Trophoblast cell (in vitro differentiated cells and primary cell): ENCODE results near the gene ENTREP1.

Experiments used
- DNase-seq, 2 donors: peaks; one replicate each; pipeline ENCODE4 v3.0.0-alpha.2; 2016
- H2AFZ ChIP-seq: 2 replicates; pipeline ENCODE4 v1.6.1; 2013; ENCODE audit warnings: low read length, moderate library complexity, mild to moderate bottlenecking; ENCODE audit not compliant: insufficient read depth, poor library complexity
- H2AK5ac ChIP-seq: 2 replicates; pipeline ENCODE4 v1.6.1; 2013; ENCODE audit warnings: mild to moderate bottlenecking, low read length
- H2BK120ac ChIP-seq: 2 replicates; pipeline ENCODE4 v1.6.1; 2013; ENCODE audit warnings: low read length, mild to moderate bottlenecking, moderate library complexity; ENCODE audit not compliant: insufficient read depth, poor library complexity
- H2BK12ac ChIP-seq: 2 replicates; pipeline ENCODE4 v1.6.1; 2013; ENCODE audit warnings: mild to moderate bottlenecking, low read length, moderate library complexity
- H2BK5ac ChIP-seq: 2 replicates; pipeline ENCODE4 v1.6.1; 2013; ENCODE audit warnings: low read length, low read depth, moderate library complexity, mild to moderate bottlenecking; ENCODE audit not compliant: poor library complexity
- H3K14ac ChIP-seq: 2 replicates; pipeline ENCODE4 v1.6.1; 2013; ENCODE audit warnings: mild to moderate bottlenecking, low read length
- H3K18ac ChIP-seq: 2 replicates; pipeline ENCODE4 v1.6.1; 2013; ENCODE audit warnings: mild to moderate bottlenecking, low read length
- H3K23ac ChIP-seq: 2 replicates; pipeline ENCODE4 v1.6.1; 2013; ENCODE audit warnings: low read length
- H3K27ac ChIP-seq: 2 replicates; pipeline ENCODE4 v1.5.1; 2013; ENCODE audit warnings: low read depth, mild to moderate bottlenecking, inconsistent platforms, low read length, moderate library complexity
- H3K27me3 ChIP-seq: 2 replicates; pipeline ENCODE4 v1.6.1; 2013; ENCODE audit warnings: inconsistent platforms, mild to moderate bottlenecking, low read length, moderate library complexity; ENCODE audit not compliant: insufficient read depth
- H3K36me3 ChIP-seq, 2 experiments: 1 replicate in 1 of 2; 2 replicates in 1 of 2; pipeline ENCODE4 v1.6.1; 2013; ENCODE audit warnings: low read length in 2 of 2, mild to moderate bottlenecking in 2 of 2, moderate library complexity in 1 of 2; ENCODE audit not compliant: insufficient read depth in 2 of 2, control insufficient read depth in 1 of 2
- H3K4ac ChIP-seq: 2 replicates; pipeline ENCODE4 v1.6.1; 2013; ENCODE audit warnings: low read depth, mild to moderate bottlenecking, low read length, moderate library complexity
- H3K4me1 ChIP-seq, 2 experiments: 1 replicate in 1 of 2; 2 replicates in 1 of 2; pipeline ENCODE4 v1.6.1; 2013; ENCODE audit warnings: low read length in 2 of 2, mild to moderate bottlenecking in 2 of 2, moderate library complexity in 1 of 2; ENCODE audit not compliant: insufficient read depth in 2 of 2, control insufficient read depth in 1 of 2
- H3K4me2 ChIP-seq: 2 replicates; pipeline ENCODE4 v1.6.1; 2013; ENCODE audit warnings: inconsistent platforms, mild to moderate bottlenecking, low read length, moderate library complexity
- H3K4me3 ChIP-seq: 2 replicates; pipeline ENCODE4 v1.5.1; 2013; ENCODE audit warnings: mild to moderate bottlenecking, low read depth, low read length, inconsistent platforms
- H3K79me1 ChIP-seq: one replicate; pipeline ENCODE4 v1.6.1; 2013; ENCODE audit warnings: low read length
- H3K79me2 ChIP-seq: 2 replicates; pipeline ENCODE4 v1.6.1; 2013; ENCODE audit warnings: low read length, mild to moderate bottlenecking; ENCODE audit not compliant: control insufficient read depth, insufficient read depth, poor library complexity
- H3K9ac ChIP-seq: 2 replicates; pipeline ENCODE4 v1.6.1; 2013; ENCODE audit warnings: mild to moderate bottlenecking, low read length
- H3K9me3 ChIP-seq: 2 replicates; pipeline ENCODE4 v1.6.1; 2013; ENCODE audit warnings: low read depth, mild to moderate bottlenecking, control low read depth, inconsistent platforms, low read length; ENCODE audit not compliant: insufficient read depth
- H4K12ac ChIP-seq: 2 replicates; pipeline ENCODE4 v1.6.1; 2013; ENCODE audit warnings: low read depth, mild to moderate bottlenecking, low read length, moderate library complexity
- H4K8ac ChIP-seq: 2 replicates; pipeline ENCODE4 v1.6.1; 2013; ENCODE audit warnings: low read depth, mild to moderate bottlenecking, low read length, moderate library complexity
- H4K91ac ChIP-seq: one replicate; pipeline ENCODE4 v1.6.1; 2013; ENCODE audit warnings: low read depth, mild to moderate bottlenecking, low read length, moderate library complexity
- WGBS: extraction: QIAGEN DNeasy Blood & Tissue Kit; methylation state at CpG from one replicate; pipeline ENCODE4 v1.1.7; 2013; ENCODE audit warnings: missing lambda C conversion rate; ENCODE audit not compliant: insufficient read length, insufficient coverage; ENCODE audit errors: extremely low coverage; 5-methylcytosine and 5-hydroxymethylcytosine counted together

ENTREP1 gene

DNA sequence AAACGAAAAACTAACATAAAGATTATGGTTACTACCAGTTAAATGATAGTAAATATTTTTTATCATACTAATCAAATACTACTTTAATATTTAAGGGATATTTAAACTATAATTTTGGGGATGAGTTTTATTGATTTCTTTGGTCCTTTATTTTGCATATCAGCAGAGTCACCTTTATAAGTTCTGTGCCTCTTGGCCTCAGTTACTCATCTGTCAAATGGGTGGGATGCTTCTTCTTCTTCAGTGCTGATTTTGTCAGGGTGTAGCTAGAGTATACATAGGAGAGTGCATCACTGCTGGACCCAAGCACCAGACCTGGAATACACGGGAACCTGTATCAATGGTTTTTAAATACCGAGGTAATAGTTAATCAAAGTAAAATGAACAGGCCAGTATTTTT, 5.6 kb downstream of the ENTREP1 start:
- H3K4me3 ChIP-seq = no peak overlapping the region
- peaks cover under 1% of the 10 kb centered on the region for H3K79me2 ChIP-seq
- no peaks in the 10 kb centered on the region for H3K79me1 ChIP-seq
- no peak overlapping the region for H4K12ac ChIP-seq
- no peaks in the 10 kb centered on the region for H3K9me3 ChIP-seq
- H2AK5ac ChIP-seq = no peak overlapping the region
- H3K36me3 ChIP-seq = no peaks in the 10 kb centered on the region
- no peak overlapping the region for H4K91ac ChIP-seq
- no peak for DNase-seq
- WGBS = no CpG with 5 or more reads among the region's 3 CpGs
- H3K4me2 ChIP-seq = no peak overlapping the region
- no peak overlapping the region for H2BK120ac ChIP-seq
- H3K23ac ChIP-seq = no peak overlapping the region
- H3K27ac ChIP-seq = no peak overlapping the region
- no peak overlapping the region for H2BK5ac ChIP-seq
- H3K4ac ChIP-seq = no peak overlapping the region
- H3K18ac ChIP-seq = no peak overlapping the region
- no peak overlapping the region for H2AFZ ChIP-seq
- no peak overlapping the region for H2BK12ac ChIP-seq
- H3K27me3 ChIP-seq = peaks cover 1% of the 10 kb centered on the region
- H3K14ac ChIP-seq = no peak overlapping the region
- no peak overlapping the region for H3K9ac ChIP-seq
- H4K8ac ChIP-seq = no peak overlapping the region
- H3K4me1 ChIP-seq = peaks cover 0 to 6% of the 10 kb centered on the region in 2 experiments

DNA sequence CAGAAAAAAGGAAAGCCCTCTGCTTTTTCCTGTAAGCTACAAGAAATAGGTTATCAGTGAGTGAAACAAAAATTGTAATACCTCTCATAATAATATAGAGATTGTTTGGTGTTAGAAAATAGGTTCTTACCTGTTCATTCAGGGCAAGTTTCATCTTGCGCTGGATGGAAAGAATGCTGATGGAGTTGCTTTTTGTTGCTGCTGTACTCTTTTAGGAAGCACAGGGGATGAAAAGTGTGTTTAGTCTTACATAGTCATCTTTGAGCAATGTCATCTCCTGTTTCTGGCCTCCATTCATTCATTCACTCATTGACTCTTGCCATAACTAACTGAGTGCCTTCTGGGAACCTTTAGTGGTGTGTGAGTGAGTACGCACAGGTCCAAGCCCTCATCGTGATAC, 6.4 kb downstream of the ENTREP1 start:
- no peak overlapping the region for H3K23ac ChIP-seq
- no peak overlapping the region for H4K12ac ChIP-seq
- H3K4me1 ChIP-seq = peaks cover 0 to 2% of the 10 kb centered on the region in 2 experiments
- no peaks in the 10 kb centered on the region for H3K36me3 ChIP-seq
- no peaks in the 10 kb centered on the region for H3K79me1 ChIP-seq
- no peak overlapping the region for H2BK120ac ChIP-seq
- H3K27me3 ChIP-seq = no peaks in the 10 kb centered on the region
- H4K91ac ChIP-seq = no peak overlapping the region
- no peak overlapping the region for H2BK5ac ChIP-seq
- no CpG with 5 or more reads among the region's 3 CpGs for WGBS
- no peak overlapping the region for H4K8ac ChIP-seq
- H3K4me2 ChIP-seq = no peak overlapping the region
- no peak for DNase-seq
- no peak overlapping the region for H2AFZ ChIP-seq
- H2AK5ac ChIP-seq = no peak overlapping the region
- no peak overlapping the region for H3K27ac ChIP-seq
- no peak overlapping the region for H2BK12ac ChIP-seq
- no peak overlapping the region for H3K9ac ChIP-seq
- no peaks in the 10 kb centered on the region for H3K9me3 ChIP-seq
- H3K14ac ChIP-seq = no peak overlapping the region
- H3K4me3 ChIP-seq = no peak overlapping the region
- no peaks in the 10 kb centered on the region for H3K79me2 ChIP-seq
- no peak overlapping the region for H3K18ac ChIP-seq
- no peak overlapping the region for H3K4ac ChIP-seq

DNA sequence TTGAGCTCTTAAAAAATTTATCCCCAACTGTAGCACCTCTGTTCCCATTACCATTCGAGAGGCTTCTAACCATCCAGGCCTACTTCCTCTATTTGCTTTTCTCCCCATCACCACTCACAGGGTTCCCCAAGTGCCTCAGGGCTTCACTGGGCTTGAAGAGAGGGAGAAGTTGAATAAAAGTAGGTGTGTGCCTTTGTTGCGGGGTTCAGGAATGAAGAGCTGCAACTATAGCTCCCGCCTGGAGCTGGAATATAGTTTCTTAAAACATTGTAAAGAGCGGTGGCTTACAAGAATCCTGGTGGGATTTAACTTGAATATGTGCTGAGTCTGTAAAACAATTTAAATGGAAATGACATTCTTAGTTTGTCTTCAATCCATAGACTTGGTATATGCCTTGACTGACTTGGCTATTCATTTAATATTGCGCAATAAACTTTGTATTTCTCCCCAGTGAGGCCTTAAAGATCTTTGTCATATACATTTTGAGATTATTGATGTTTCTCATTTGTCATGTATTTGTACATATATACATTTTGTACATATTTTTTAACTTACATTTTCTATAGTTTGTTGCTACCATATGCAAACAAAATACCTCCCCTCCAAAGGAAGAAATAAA, 7.2 kb downstream of the ENTREP1 start:
- WGBS = no CpG with 5 or more reads among the region's 5 CpGs
- no peak overlapping the region for H3K18ac ChIP-seq
- H2BK120ac ChIP-seq = no peak overlapping the region

DNA sequence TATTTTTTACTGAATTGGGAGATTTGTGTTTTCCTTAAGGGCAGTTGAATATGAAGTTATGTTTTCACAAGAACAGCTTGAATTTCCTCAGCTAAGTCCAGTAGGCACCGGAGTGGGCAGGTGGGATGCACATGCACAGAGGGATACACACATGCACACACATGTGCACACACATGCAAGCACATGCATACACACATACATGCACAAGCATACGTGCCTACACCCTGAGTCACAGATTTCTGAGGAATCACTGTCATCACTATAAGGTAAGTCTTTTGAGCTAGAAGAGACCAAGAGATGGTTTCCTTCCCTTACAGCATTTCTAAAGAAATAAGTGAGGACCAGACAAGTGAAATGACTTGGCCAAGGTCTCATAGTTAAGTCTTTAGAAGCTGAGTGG, 8.7 kb downstream of the ENTREP1 start:
- H2BK12ac ChIP-seq = no peak overlapping the region
- H3K4me3 ChIP-seq = no peak overlapping the region
- H3K27ac ChIP-seq = no peak overlapping the region
- WGBS = no CpG with 5 or more reads among the region's 2 CpGs
- H3K4ac ChIP-seq = no peak overlapping the region
- no peak overlapping the region for H3K4me2 ChIP-seq
- H3K27me3 ChIP-seq = no peaks in the 10 kb centered on the region
- no peaks in the 10 kb centered on the region for H3K79me2 ChIP-seq
- no peak overlapping the region for H4K91ac ChIP-seq
- peaks cover 0 to 2% of the 10 kb centered on the region in 2 experiments for H3K4me1 ChIP-seq
- H3K36me3 ChIP-seq = no peaks in the 10 kb centered on the region
- H2AK5ac ChIP-seq = no peak overlapping the region
- no peak overlapping the region for H4K8ac ChIP-seq
- no peak overlapping the region for H3K18ac ChIP-seq
- H2BK120ac ChIP-seq = no peak overlapping the region
- no peaks in the 10 kb centered on the region for H3K9me3 ChIP-seq
- H3K79me1 ChIP-seq = no peaks in the 10 kb centered on the region
- no peak overlapping the region for H3K14ac ChIP-seq
- no peak overlapping the region for H3K9ac ChIP-seq
- H2AFZ ChIP-seq = no peak overlapping the region
- H3K23ac ChIP-seq = no peak overlapping the region
- no peak for DNase-seq
- H2BK5ac ChIP-seq = no peak overlapping the region
- no peak overlapping the region for H4K12ac ChIP-seq

More for the DNA sequence above, 7.2 kb downstream of the ENTREP1 start:
- Histone ChIP-seq H3K9ac (no peak overlapping the region), H4K8ac (no peak overlapping the region), H2AFZ (no peak overlapping the region), H3K79me2 (no peaks in the 10 kb centered on the region), H3K4me1 (peaks cover 0 to 2% of the 10 kb centered on the region in 2 experiments), H3K23ac (no peak overlapping the region), H4K91ac (no peak overlapping the region), H3K4me2 (no peak overlapping the region), H3K14ac (no peak overlapping the region), H3K27ac (no peak overlapping the region), H2BK5ac (no peak overlapping the region), H3K27me3 (no peaks in the 10 kb centered on the region), H3K79me1 (no peaks in the 10 kb centered on the region), H2AK5ac (no peak overlapping the region), H3K4ac (no peak overlapping the region), H3K9me3 (no peaks in the 10 kb centered on the region), H4K12ac (no peak overlapping the region), H2BK12ac (no peak overlapping the region), H3K4me3 (no peak overlapping the region), H3K36me3 (no peaks in the 10 kb centered on the region)
- DNase-seq = no peak
